ENCODE measurements around the gene PON3. TPM values are rescaled to one million over a fixed set of nuclear protein-coding genes. Genes with fewer than 3 reads are reported as not detected.
A peak's percentile ranks its signal among the peaks of the same experiment; 100 is the strongest.

PON3 gene
- total RNA-seq, 1 experiment from 2014 or later, result 1.2 TPM

DNA sequence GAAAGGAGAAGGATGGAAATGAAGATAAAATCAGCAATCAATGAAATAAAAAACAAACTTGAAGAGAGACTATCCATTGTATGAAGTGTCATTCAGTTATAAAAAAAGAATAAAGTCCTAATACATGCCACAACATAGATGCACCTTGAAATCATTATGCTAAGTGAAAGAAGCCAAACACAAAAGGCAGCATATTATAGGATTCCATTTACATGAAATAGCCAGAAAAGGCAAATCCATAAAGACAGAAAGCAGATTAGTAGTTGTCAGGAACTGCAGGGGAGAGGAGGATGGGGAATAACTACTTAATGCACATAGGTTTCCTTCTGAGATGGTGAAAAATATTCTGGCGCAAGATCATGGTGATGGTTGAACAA is 65.2 kb downstream of the PON3 start:
- intact Hi-C loops (cut with micrococcal nuclease; ENCODE audit: unreplicated experiment) (no loop called here), in situ Hi-C loops (cut with HindIII; ENCODE audit: low pct_unique_long_range_greater_than_20kb, low sequenced_read_pairs) (no loop called here)
- no peak overlapping the region for H3K27ac ChIP-seq (ENCODE audit: low read length)
- H3K27me3 ChIP-seq (ENCODE audit: control insufficient read depth, insufficient read depth, low read length), result no peaks in the 10 kb centered on the region
- H3K4me3 ChIP-seq (ENCODE audit: low read depth in 2 of 2, low read length in 2 of 2), result peak overlapping the region; percentile 7 to 43; a peak in 2 of 4 replicates
- TF ChIP-seq, protein P1, sequence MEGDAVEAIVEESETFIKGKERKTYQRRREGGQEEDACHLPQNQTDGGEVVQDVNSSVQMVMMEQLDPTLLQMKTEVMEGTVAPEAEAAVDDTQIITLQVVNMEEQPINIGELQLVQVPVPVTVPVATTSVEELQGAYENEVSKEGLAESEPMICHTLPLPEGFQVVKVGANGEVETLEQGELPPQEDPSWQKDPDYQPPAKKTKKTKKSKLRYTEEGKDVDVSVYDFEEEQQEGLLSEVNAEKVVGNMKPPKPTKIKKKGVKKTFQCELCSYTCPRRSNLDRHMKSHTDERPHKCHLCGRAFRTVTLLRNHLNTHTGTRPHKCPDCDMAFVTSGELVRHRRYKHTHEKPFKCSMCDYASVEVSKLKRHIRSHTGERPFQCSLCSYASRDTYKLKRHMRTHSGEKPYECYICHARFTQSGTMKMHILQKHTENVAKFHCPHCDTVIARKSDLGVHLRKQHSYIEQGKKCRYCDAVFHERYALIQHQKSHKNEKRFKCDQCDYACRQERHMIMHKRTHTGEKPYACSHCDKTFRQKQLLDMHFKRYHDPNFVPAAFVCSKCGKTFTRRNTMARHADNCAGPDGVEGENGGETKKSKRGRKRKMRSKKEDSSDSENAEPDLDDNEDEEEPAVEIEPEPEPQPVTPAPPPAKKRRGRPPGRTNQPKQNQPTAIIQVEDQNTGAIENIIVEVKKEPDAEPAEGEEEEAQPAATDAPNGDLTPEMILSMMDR (IDR thresholded peaks at IDR 0.05), result no peak
- TF ChIP-seq, protein P2, sequence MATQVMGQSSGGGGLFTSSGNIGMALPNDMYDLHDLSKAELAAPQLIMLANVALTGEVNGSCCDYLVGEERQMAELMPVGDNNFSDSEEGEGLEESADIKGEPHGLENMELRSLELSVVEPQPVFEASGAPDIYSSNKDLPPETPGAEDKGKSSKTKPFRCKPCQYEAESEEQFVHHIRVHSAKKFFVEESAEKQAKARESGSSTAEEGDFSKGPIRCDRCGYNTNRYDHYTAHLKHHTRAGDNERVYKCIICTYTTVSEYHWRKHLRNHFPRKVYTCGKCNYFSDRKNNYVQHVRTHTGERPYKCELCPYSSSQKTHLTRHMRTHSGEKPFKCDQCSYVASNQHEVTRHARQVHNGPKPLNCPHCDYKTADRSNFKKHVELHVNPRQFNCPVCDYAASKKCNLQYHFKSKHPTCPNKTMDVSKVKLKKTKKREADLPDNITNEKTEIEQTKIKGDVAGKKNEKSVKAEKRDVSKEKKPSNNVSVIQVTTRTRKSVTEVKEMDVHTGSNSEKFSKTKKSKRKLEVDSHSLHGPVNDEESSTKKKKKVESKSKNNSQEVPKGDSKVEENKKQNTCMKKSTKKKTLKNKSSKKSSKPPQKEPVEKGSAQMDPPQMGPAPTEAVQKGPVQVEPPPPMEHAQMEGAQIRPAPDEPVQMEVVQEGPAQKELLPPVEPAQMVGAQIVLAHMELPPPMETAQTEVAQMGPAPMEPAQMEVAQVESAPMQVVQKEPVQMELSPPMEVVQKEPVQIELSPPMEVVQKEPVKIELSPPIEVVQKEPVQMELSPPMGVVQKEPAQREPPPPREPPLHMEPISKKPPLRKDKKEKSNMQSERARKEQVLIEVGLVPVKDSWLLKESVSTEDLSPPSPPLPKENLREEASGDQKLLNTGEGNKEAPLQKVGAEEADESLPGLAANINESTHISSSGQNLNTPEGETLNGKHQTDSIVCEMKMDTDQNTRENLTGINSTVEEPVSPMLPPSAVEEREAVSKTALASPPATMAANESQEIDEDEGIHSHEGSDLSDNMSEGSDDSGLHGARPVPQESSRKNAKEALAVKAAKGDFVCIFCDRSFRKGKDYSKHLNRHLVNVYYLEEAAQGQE (IDR thresholded peaks at IDR 0.05; ENCODE audit: insufficient read depth in 1 of 2, low read depth in 2 of 2, low read length in 1 of 2), result no peak
- TF ChIP-seq POLR2AphosphoS5 (IDR thresholded peaks at IDR 0.05; ENCODE audit: low read depth, low read length), result no peak
- TF ChIP-seq SIN3A (IDR thresholded peaks at IDR 0.05; ENCODE audit: borderline replicate concordance, insufficient read depth, low read depth, low read length), result no peak
- no peak for DNase-seq (ENCODE audit: low read depth, low spot score)
- H3K4me1 ChIP-seq (ENCODE audit: control insufficient read depth, insufficient read depth, low read length), result no peaks in the 10 kb centered on the region
- ChIA-PET POLR2A (no interaction called here), CTCF (no interaction called here)
- BruUV-seq (replicated peaks), result no TSS peak
- H3K36me3 ChIP-seq (ENCODE audit: control insufficient read depth, insufficient read depth, low read length), result no peaks in the 10 kb centered on the region
- ATAC-seq, result no peak
- no peaks in the 10 kb centered on the region for H3K9me3 ChIP-seq (ENCODE audit: control insufficient read depth, insufficient read depth, low read depth, low read length)

DNA sequence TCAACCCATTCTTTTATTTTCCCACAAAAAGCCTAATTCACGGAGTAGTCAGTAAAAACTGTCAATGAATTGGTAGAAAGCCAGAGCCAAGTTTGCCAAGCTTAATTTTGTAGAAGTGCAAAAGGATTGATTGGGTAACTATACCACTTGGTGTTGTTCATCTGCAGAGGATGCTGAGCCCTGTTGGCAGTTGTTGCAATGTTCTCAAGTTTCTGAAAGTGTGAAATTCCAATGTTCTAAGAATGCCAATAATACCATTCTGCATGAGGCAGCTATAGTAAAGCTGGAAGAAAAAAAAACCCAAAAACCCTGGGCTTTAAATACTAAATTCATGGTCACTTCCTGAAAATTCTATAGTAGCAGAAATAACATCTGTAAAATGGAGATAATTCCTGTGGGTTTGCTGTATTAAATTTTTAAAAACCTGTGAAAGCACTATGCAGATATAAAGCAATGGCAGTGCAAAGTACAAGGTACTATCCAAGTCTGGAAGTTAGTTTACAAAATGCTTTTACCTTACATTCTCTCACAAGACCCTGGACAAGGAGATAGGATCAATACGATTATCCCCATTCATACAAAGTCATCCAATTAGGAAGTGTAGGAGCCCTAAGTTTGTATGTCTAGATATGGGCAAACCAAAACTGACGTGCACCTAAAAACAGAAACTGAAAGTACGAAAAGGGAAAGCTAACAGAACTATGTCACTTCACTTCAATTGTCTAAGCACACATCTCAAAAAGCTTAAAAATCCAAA is 65.8 kb downstream of the PON3 start:
- intact Hi-C loops (cut with micrococcal nuclease; ENCODE audit: unreplicated experiment), result no loop called here
- ATAC-seq, result no peak
- H3K27ac ChIP-seq (ENCODE audit: low read length), result no peak overlapping the region
- BruUV-seq (replicated peaks), result no TSS peak
- TF ChIP-seq SIN3A (IDR thresholded peaks at IDR 0.05; ENCODE audit: borderline replicate concordance, insufficient read depth, low read depth, low read length), result no peak
- no peak for TF ChIP-seq TCF7L2 (IDR thresholded peaks at IDR 0.05; ENCODE audit: low read depth, low read length)
- no peak for TF ChIP-seq POLR2AphosphoS5 (IDR thresholded peaks at IDR 0.05; ENCODE audit: low read depth, low read length)
- TF ChIP-seq, protein P1 (IDR thresholded peaks at IDR 0.05), result no peak
- TF ChIP-seq, protein P2 (IDR thresholded peaks at IDR 0.05; ENCODE audit: insufficient read depth in 1 of 2, low read depth in 2 of 2, low read length in 1 of 2), result no peak
- no peaks in the 10 kb centered on the region for H3K4me1 ChIP-seq (ENCODE audit: control insufficient read depth, insufficient read depth, low read length)
- H3K4me3 ChIP-seq (ENCODE audit: low read depth in 2 of 2, low read length in 2 of 2), result peak overlapping the region; percentile 7 to 43; a peak in 3 of 4 replicates
- in situ Hi-C loops (cut with HindIII; ENCODE audit: low pct_unique_long_range_greater_than_20kb, low sequenced_read_pairs), result no loop called here
- CTCF ChIA-PET, result no interaction called here
- POLR2A ChIA-PET, result no interaction called here
- no peaks in the 10 kb centered on the region for H3K36me3 ChIP-seq (ENCODE audit: control insufficient read depth, insufficient read depth, low read length)
- no peaks in the 10 kb centered on the region for H3K27me3 ChIP-seq (ENCODE audit: control insufficient read depth, insufficient read depth, low read length)
- DNase-seq (ENCODE audit: low read depth, low spot score), result no peak
- no peaks in the 10 kb centered on the region for H3K9me3 ChIP-seq (ENCODE audit: control insufficient read depth, insufficient read depth, low read depth, low read length)

Data from Panc1 (cell line).